ENCODE measurements around the gene CTAG2.
"Not testable (repeated sequence)": the region's sequence is repeated elsewhere in the genome, so short reads cannot be mapped to it uniquely, and the experiment has no call there.

Gene CTAG2

DNA sequence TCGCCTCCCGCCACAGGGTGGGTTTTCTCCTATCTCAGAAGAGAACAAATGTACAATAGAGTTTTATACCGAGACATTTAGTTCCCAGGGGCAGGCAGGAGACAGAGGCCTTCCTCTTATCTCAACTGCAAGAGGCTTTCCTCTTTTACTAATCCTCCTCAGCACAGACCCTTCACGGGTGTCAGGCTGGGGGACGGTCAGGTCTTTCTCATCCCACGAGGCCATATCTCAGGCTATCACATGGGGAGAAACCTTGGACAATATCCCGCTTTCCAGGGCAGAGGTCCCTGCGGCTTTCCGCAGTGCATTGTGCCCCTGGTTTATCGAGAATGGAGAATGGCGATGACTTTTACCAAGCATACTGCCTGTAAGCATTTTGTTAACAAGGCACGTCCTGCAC, 44.6 kb downstream of the CTAG2 start:
- H3K79me2 ChIP-seq (ENCODE audit: insufficient read depth, low read length); H3K36me3 ChIP-seq (ENCODE audit: insufficient read depth, low read length); H2AFZ ChIP-seq (ENCODE audit: low read length); H3K9me3 ChIP-seq (ENCODE audit: low read length); H3K4me3 ChIP-seq (ENCODE audit: low read depth, low read length, poor library complexity, severe bottlenecking); H3K9ac ChIP-seq (ENCODE audit: low read length); H3K9me2 ChIP-seq (ENCODE audit: low read depth, low read length); H3K27me3 ChIP-seq (ENCODE audit: insufficient read depth, low read length); H4K20me1 ChIP-seq (ENCODE audit: insufficient read depth, low read length); H3K27ac ChIP-seq (ENCODE audit: low read depth, low read length, poor library complexity, severe bottlenecking); H3K4me2 ChIP-seq (ENCODE audit: low read length); H3F3A ChIP-seq (ENCODE audit: insufficient read depth, low read length); H3K4me1 ChIP-seq (ENCODE audit: insufficient read depth, low read length, severe bottlenecking): not testable (repeated sequence)

DNA sequence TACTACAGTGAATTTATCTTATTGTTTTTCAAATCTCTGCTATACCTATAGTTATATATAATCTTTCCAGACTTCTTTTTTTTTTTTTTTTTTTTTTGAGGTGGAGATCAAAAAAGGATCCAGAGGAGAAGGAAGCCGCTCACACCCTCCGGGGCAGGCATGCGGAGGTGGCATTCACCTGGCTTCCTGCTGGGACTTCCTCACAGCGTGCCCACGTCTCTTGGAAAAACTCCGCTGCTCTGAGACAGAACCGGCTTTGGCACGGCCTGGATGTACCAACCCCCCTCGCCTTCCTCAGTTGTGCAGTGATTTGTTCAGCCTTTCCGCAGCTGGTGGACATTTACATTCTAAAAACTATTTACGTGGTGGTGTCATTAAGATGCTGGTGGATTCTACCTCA, 45.4 kb downstream of the CTAG2 start:
- not testable (repeated sequence) for H3K4me1 ChIP-seq (ENCODE audit: insufficient read depth, low read length, severe bottlenecking); H4K20me1 ChIP-seq (ENCODE audit: insufficient read depth, low read length); H3K79me2 ChIP-seq (ENCODE audit: insufficient read depth, low read length); H3K36me3 ChIP-seq (ENCODE audit: insufficient read depth, low read length); H3K9ac ChIP-seq (ENCODE audit: low read length); H3K9me3 ChIP-seq (ENCODE audit: low read length); H2AFZ ChIP-seq (ENCODE audit: low read length); H3K4me2 ChIP-seq (ENCODE audit: low read length); H3K4me3 ChIP-seq (ENCODE audit: low read depth, low read length, poor library complexity, severe bottlenecking); H3F3A ChIP-seq (ENCODE audit: insufficient read depth, low read length); H3K27me3 ChIP-seq (ENCODE audit: insufficient read depth, low read length); H3K9me2 ChIP-seq (ENCODE audit: low read depth, low read length); H3K27ac ChIP-seq (ENCODE audit: low read depth, low read length, poor library complexity, severe bottlenecking)

DNA sequence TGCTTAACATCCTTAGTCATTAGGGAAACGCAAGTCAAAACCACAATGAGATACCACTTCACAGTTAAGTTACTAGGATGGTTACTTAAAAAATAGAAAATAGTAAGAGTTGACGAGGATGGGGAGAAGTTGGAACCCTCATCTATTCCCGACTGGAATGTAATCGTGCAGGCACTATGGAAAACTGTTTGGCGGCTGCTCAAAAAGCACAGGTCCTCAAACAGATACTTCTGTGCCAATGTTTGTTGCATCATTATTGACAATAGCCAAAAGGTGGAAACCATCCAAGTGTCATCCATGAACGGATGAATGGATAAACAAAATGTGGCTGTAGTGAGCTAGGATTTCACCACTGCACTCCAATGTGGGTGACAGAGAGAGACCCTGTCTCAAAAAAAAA, 46.0 kb downstream of the CTAG2 start:
- no peaks in the 10 kb centered on the region for H3K9me3 ChIP-seq (ENCODE audit: low read length)
- H3K36me3 ChIP-seq (ENCODE audit: insufficient read depth, low read length), result no peaks in the 10 kb centered on the region
- H3K9ac ChIP-seq (ENCODE audit: low read length), result no peak overlapping the region
- H3K27me3 ChIP-seq (ENCODE audit: insufficient read depth, low read length), result no peaks in the 10 kb centered on the region
- H3K9me2 ChIP-seq (ENCODE audit: low read depth, low read length), result no peaks in the 10 kb centered on the region
- no peak overlapping the region for H3K27ac ChIP-seq (ENCODE audit: low read depth, low read length, poor library complexity, severe bottlenecking)
- no peaks in the 10 kb centered on the region for H3F3A ChIP-seq (ENCODE audit: insufficient read depth, low read length)
- no peaks in the 10 kb centered on the region for H4K20me1 ChIP-seq (ENCODE audit: insufficient read depth, low read length)
- H3K4me1 ChIP-seq (ENCODE audit: insufficient read depth, low read length, severe bottlenecking), result no peaks in the 10 kb centered on the region
- TF ChIP-seq EZH2 (IDR thresholded peaks at IDR 0.05; ENCODE audit: borderline replicate concordance, low read length), result no peak
- TF ChIP-seq, protein P1, sequence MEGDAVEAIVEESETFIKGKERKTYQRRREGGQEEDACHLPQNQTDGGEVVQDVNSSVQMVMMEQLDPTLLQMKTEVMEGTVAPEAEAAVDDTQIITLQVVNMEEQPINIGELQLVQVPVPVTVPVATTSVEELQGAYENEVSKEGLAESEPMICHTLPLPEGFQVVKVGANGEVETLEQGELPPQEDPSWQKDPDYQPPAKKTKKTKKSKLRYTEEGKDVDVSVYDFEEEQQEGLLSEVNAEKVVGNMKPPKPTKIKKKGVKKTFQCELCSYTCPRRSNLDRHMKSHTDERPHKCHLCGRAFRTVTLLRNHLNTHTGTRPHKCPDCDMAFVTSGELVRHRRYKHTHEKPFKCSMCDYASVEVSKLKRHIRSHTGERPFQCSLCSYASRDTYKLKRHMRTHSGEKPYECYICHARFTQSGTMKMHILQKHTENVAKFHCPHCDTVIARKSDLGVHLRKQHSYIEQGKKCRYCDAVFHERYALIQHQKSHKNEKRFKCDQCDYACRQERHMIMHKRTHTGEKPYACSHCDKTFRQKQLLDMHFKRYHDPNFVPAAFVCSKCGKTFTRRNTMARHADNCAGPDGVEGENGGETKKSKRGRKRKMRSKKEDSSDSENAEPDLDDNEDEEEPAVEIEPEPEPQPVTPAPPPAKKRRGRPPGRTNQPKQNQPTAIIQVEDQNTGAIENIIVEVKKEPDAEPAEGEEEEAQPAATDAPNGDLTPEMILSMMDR (IDR thresholded peaks at IDR 0.05; ENCODE audit: low read length), result no peak
- no peak overlapping the region for H3K4me2 ChIP-seq (ENCODE audit: low read length)
- no peak overlapping the region for H2AFZ ChIP-seq (ENCODE audit: low read length)
- no peak overlapping the region for H3K4me3 ChIP-seq (ENCODE audit: low read depth, low read length, poor library complexity, severe bottlenecking)
- no peaks in the 10 kb centered on the region for H3K79me2 ChIP-seq (ENCODE audit: insufficient read depth, low read length)

DNA sequence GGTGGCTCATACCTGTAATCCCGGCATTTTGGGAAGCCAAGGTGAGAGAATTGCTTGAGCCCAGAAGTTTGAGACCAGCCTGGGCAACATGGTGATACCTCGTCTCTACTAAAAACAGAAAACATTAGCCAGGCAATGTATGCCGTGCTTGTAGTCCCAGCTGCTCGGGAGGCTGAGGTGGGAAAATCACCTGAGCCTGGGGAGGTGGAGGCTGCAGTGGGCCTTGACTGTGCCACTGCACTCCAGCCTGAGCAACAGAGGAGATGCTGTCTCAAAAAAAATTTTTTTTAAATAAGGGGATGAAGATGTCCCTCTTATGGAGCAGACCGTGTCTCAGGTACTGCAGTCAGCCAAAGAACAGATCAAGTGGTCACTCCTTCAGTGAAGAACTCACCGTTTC, 47.8 kb downstream of the CTAG2 start:
- no peak overlapping the region for H3K9ac ChIP-seq (ENCODE audit: low read length)
- no peak overlapping the region for H3K27ac ChIP-seq (ENCODE audit: low read depth, low read length, poor library complexity, severe bottlenecking)
- H3K36me3 ChIP-seq (ENCODE audit: insufficient read depth, low read length), result no peaks in the 10 kb centered on the region
- H4K20me1 ChIP-seq (ENCODE audit: insufficient read depth, low read length), result no peaks in the 10 kb centered on the region
- H3K4me1 ChIP-seq (ENCODE audit: insufficient read depth, low read length, severe bottlenecking), result no peaks in the 10 kb centered on the region
- H3K4me2 ChIP-seq (ENCODE audit: low read length), result no peak overlapping the region
- no peak for TF ChIP-seq EZH2 (IDR thresholded peaks at IDR 0.05; ENCODE audit: borderline replicate concordance, low read length)
- TF ChIP-seq, protein P1 (IDR thresholded peaks at IDR 0.05; ENCODE audit: low read length), result no peak
- no peak overlapping the region for H3K4me3 ChIP-seq (ENCODE audit: low read depth, low read length, poor library complexity, severe bottlenecking)
- no peaks in the 10 kb centered on the region for H3F3A ChIP-seq (ENCODE audit: insufficient read depth, low read length)
- no peaks in the 10 kb centered on the region for H3K9me2 ChIP-seq (ENCODE audit: low read depth, low read length)
- H3K27me3 ChIP-seq (ENCODE audit: insufficient read depth, low read length), result no peaks in the 10 kb centered on the region
- H2AFZ ChIP-seq (ENCODE audit: low read length), result no peak overlapping the region
- no peaks in the 10 kb centered on the region for H3K79me2 ChIP-seq (ENCODE audit: insufficient read depth, low read length)
- no peaks in the 10 kb centered on the region for H3K9me3 ChIP-seq (ENCODE audit: low read length)

All from OCI-LY1 (cell line).